HG02943 (cell line): ENCODE measurements around the gene CREB5.
"Not testable (repeated sequence)": the region's sequence is repeated elsewhere in the genome, so short reads cannot be mapped to it uniquely, and the experiment has no call there.

ENCODE experiments used
- ATAC-seq: cut with Tn5 transposase; IDR thresholded peaks from one replicate; pipeline ENCODE4 v1.9.1; 2021; ENCODE audit warnings: mild to moderate bottlenecking, low read depth, moderate library complexity; ENCODE audit not compliant: unreplicated experiment

The CREB5 gene

GRCh38 chr7:28539289-28539981 lies 127.1 kb downstream of the CREB5 start:
- ATAC-seq: no peak

DNA sequence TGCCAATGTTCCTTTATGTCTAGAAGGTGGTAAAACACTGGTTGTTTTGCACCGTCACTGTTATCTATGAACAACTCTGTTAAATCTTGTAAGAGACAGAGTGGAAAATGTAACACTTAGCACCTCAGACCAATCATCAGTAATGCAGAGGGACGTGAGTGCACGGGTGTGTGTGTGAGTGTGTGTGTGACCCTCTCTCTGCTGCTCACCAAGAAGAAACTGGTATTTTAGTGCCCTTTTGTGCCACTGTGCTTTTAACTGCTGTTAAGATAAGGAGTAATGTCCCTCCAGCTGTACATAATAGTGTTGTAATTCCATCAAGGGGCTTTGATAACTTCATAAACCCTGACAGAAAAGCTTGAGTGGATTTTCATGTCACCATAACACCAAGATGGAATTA lies 130.1 kb downstream of the CREB5 start:
- ATAC-seq: no peak

DNA sequence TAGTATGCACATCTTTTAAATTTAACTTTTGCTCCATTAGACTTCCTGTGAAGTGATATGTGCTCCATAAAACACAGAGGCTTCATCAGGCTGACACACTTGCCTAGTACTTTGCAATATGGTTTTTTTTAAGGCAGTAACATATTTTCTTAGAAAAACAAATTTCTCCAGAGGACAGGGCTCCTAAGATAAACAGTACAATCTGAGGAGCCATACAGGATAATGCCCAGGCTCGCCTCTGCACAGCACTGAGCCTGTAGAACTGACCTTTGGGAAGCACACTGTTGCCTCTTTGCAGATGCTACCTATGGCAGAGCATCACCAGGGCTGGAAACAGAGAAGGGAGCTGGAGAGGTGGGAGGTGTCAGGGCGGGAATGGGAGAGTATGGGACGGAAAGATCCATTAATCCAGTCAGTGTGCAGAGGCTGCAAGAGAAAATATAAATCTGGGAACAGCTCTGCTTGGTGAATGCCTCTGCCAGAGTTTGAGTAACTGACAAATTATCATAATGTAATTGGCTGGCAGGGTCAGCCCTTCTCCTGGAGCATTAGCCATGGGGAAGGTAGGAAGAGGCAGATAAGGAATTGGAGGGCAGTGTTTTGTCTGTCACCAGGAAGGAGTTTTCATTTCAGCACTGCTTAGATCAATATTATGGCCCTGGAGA lies 132.3 kb downstream of the CREB5 start:
- no peak for ATAC-seq

DNA sequence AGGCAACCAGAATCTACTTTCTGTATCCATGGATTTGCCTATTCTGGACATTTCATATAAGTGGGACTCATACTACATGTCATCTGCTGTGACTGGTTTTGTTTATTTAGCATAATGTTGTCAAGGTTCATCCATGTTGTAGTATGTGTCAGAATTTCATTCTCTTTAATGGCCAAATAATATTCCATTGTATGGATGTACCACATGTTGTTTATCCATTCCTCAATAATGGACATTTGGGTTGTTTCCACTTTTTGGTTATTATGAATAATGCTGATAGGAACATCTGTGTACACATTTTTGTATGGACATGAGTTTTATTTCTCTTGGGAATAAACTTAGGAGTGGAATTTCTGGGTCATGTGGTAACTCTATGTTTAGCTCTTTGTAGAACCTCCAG lies 133.7 kb downstream of the CREB5 start:
- ATAC-seq: no peak

DNA sequence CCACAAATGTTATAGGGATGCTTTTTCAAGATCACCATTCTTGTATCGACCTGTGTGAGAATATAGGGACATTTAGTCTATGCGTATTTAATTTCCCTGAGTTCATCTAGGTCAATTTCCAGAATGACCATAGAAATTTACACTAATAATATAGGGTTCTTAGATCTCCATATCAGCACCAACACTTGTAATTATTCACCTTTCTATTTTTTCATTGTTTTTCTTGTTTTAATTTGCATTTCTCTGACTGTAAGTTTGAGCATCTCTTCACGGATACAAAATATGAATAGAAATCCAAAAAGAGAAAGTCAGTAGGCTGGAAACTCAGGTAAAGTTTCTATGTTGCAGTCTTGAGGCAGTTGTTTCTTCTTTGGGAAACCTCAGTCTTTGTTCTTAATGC lies 134.8 kb downstream of the CREB5 start:
- ATAC-seq: no peak

- ATAC-seq: no peak
Observed at GRCh38 chr7:28548416-28548815, 136.1 kb downstream of the CREB5 start.

DNA sequence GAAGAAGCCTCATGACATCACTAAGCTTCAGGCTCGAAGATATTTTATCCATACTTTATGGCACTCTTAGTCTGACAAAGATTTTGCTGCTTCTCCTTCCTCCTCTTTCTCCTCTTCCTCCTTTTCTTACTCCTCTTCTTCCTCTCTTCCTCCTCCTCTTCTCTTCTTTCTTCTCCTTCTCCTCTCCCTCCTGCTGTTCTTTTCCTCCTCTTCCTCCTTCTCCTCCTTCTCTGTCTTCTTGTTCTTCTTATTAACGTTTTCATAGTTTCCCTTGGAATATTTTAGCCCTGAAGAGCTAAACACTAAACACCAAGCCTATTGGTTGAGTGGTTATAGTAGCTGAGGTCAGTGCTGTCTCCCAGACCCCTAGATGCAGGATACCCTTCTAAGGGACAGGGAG lies 137.7 kb downstream of the CREB5 start:
- ATAC-seq: no peak

GRCh38 chr7:28550580-28551186 lies 138.4 kb downstream of the CREB5 start:
- ATAC-seq: no peak

GRCh38 chr7:28551331-28551730 lies 139.0 kb downstream of the CREB5 start:
- no peak for ATAC-seq

GRCh38 chr7:28551766-28552165 lies 139.4 kb downstream of the CREB5 start:
- ATAC-seq: not testable (repeated sequence)

GRCh38 chr7:28554802-28555471 lies 142.6 kb downstream of the CREB5 start:
- ATAC-seq: no peak

- no peak for ATAC-seq
Observed at GRCh38 chr7:28556025-28556424, 143.7 kb downstream of the CREB5 start.

- no peak for ATAC-seq
Observed at GRCh38 chr7:28556671-28557070, 144.4 kb downstream of the CREB5 start.

- no peak for ATAC-seq
Observed at GRCh38 chr7:28558236-28558635, 145.9 kb downstream of the CREB5 start.

DNA sequence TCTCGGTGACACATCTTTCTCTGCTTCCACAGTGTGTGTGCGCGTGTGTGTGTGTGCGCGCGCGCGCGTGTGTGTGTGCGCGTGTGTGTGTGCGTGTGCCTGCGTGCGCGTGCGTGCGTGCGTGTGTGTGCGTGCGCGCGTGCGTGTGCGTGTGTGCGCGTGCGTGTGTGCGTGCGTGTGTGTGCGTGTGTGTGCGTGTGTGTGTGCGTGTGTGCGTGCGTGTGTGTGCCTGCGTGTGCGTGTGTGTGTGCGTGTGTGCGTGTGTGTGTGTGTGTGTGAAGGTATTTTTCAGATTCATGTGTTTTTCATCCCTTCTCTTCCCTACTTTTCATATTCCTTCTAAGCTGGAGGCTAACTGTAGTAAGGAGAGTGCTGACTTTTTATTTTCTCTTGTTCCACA lies 148.4 kb downstream of the CREB5 start:
- ATAC-seq: no peak

GRCh38 chr7:28564033-28564432 lies 151.7 kb downstream of the CREB5 start:
- ATAC-seq: no peak

GRCh38 chr7:28564755-28565374 lies 152.5 kb downstream of the CREB5 start:
- ATAC-seq: no peak

- ATAC-seq: no peak
Observed at GRCh38 chr7:28565980-28566379, 153.7 kb downstream of the CREB5 start.

DNA sequence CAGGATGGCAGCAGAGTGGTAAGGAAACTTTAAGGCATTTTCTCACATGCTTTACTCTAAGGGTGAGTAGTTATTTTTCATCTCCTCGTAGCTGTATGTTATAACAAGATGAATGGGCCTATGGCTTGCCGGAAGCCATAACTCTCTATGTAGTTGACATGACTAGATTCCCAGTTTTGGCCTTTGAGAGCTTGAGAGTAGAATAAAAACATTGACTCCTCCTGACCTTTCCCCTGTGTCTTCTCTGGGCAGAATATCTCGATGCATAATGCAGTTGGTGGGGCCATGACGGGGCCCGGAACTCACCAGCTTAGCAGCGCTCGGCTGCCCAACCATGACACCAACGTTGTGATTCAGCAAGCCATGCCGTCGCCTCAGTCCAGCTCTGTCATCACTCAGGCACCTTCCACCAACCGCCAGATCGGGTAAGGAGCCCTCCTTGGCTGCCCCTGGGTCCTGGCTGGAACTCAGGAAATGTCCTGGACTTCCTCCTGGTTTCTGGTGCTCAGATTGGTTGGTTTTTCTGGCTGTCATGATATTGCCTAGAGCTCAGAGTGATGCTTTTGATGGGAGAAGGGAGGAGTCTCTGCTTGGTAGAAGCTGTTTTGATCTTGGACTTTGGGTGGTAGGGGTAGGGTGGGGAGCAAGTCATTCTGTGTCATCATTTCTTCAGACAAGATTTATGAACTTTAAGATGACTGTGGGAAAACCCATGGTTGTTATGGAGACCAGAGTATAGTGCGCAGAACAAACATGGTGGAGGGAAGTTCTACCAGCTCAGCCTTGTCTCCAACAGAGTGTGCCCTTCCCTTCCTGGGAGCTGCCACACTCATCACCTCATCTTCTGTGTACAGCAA lies 158.0 kb downstream of the CREB5 start:
- no peak for ATAC-seq

DNA sequence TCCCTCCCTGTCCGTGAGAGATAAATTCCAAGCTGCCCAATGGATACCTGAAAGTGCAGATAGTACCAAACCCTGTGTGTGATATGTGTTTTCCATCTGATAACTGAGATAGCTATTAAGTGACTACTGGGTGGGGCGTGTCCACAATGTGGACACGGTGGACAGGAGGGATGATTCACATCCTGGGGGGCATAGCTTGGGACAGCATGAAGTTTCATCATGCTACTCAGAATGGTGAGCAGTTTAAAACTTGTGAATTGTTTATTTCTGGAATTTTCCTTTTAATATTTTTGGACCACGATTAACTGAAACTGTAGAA lies 158.6 kb downstream of the CREB5 start:
- no peak for ATAC-seq
